GM23338 (cell line): ENCODE measurements around the gene TMEM114. TPM values are rescaled to one million over a fixed set of nuclear protein-coding genes. Genes with fewer than 3 reads are reported as not detected.

Source experiments
- ATAC-seq: fragments of 200-7000 bp; cut with Tn5 transposase; 3 replicates; pipeline ENCODE4 v1.9.1; 2020
- DNase-seq: peaks from one replicate; pipeline ENCODE4 v3.0.0-alpha.2; 2015; ENCODE audit warnings: low spot score
- H2AFZ ChIP-seq: fragments of 200-600 bp; sonication (generic); 2 replicates; pipeline ENCODE4 v1.8.0; 2016; ENCODE audit warnings: antibody characterized with exemption, mild to moderate bottlenecking, moderate library complexity
- H3F3A ChIP-seq: fragments of 200-600 bp; sonication (generic); replicated peaks from 2 replicates; pipeline ENCODE4 v1.8.0; 2017; ENCODE audit warnings: antibody characterized with exemption, mixed run types, low read depth
- H3K27ac ChIP-seq: fragments of 200-600 bp; sonication (generic); 2 replicates; pipeline ENCODE4 v1.6.1; 2016; ENCODE audit warnings: low read depth
- H3K27me3 ChIP-seq: fragments of 200-600 bp; sonication (generic); 2 replicates; pipeline ENCODE4 v1.8.0; 2016; ENCODE audit warnings: mild to moderate bottlenecking, mixed run types, moderate library complexity; ENCODE audit not compliant: insufficient read depth
- H3K36me3 ChIP-seq: fragments of 200-600 bp; sonication (generic); 2 replicates; pipeline ENCODE4 v1.8.0; 2016; ENCODE audit warnings: mild to moderate bottlenecking; ENCODE audit not compliant: insufficient read depth
- H3K4me1 ChIP-seq: fragments of 200-600 bp; sonication (generic); 2 replicates; pipeline ENCODE4 v1.8.0; 2016; ENCODE audit warnings: mild to moderate bottlenecking, moderate library complexity; ENCODE audit not compliant: insufficient read depth
- H3K4me2 ChIP-seq: fragments of 200-600 bp; sonication (generic); 2 replicates; pipeline ENCODE4 v1.7.1; 2017; ENCODE audit warnings: mixed run types
- H3K4me3 ChIP-seq: fragments of 200-600 bp; sonication (generic); 2 replicates; pipeline ENCODE4 v1.6.1; 2016; ENCODE audit warnings: mixed run types
- H3K79me2 ChIP-seq: fragments of 200-600 bp; sonication (generic); replicated peaks from 2 replicates; pipeline ENCODE4 v1.8.0; 2017; ENCODE audit warnings: mild to moderate bottlenecking; ENCODE audit not compliant: insufficient read depth
- H3K9me2 ChIP-seq: fragments of 200-600 bp; sonication (generic); 2 replicates; pipeline ENCODE4 v1.8.0; 2017; ENCODE audit not compliant: insufficient read depth
- H4K20me1 ChIP-seq: fragments of 200-600 bp; sonication (generic); replicated peaks from 2 replicates; pipeline ENCODE4 v1.8.0; 2017; ENCODE audit warnings: mild to moderate bottlenecking; ENCODE audit not compliant: insufficient read depth
- H3K27ac Mint-ChIP-seq: 2 replicates; pipeline ENCODE4 v1.8.0; 2020; ENCODE audit warnings: inconsistent platforms, mild to moderate bottlenecking, moderate library complexity, mixed read lengths
- H3K27me3 Mint-ChIP-seq: 3 replicates; pipeline ENCODE4 v1.8.0; 2022; ENCODE audit warnings: low read depth, mild to moderate bottlenecking, moderate library complexity, mixed read lengths, inconsistent platforms; ENCODE audit not compliant: insufficient read depth, poor library complexity
- H3K36me3 Mint-ChIP-seq: 3 replicates; pipeline ENCODE4 v1.8.0; 2021; ENCODE audit warnings: low read depth, mild to moderate bottlenecking, inconsistent platforms, moderate library complexity, mixed read lengths
- H3K4me1 Mint-ChIP-seq: 3 replicates; pipeline ENCODE4 v1.8.0; 2020; ENCODE audit warnings: mild to moderate bottlenecking, inconsistent platforms, mixed read lengths
- H3K4me3 Mint-ChIP-seq: 3 replicates; pipeline ENCODE4 v1.8.0; 2021; ENCODE audit warnings: moderate library complexity, mild to moderate bottlenecking, inconsistent platforms, mixed read lengths
- H3K9me3 Mint-ChIP-seq: 3 replicates; pipeline ENCODE4 v1.8.0; 2020; ENCODE audit warnings: moderate library complexity, mild to moderate bottlenecking, inconsistent platforms, mixed read lengths
- CREB1 ChIP-seq: fragments of 250-450 bp; sonication (Bioruptor Pico); IDR thresholded peaks from 2 replicates; pipeline ENCODE4 v1.5.0; 2020; ENCODE audit warnings: low read depth, mild to moderate bottlenecking, moderate library complexity
- EZH2 ChIP-seq: fragments of 200-600 bp; sonication (generic); IDR thresholded peaks from one replicate; pipeline ENCODE4 v1.8.0; 2017; ENCODE audit warnings: antibody characterized with exemption, mild to moderate bottlenecking, low read depth; ENCODE audit not compliant: unreplicated experiment
- EZH2phosphoT487 ChIP-seq: fragments of 200-600 bp; sonication (generic); IDR thresholded peaks from one replicate; pipeline ENCODE4 v1.8.1; 2018; ENCODE audit warnings: antibody characterized with exemption; ENCODE audit not compliant: unreplicated experiment
- JUNB ChIP-seq: IDR thresholded peaks from one replicate; pipeline ENCODE4 v1.6.1; 2016; ENCODE audit warnings: antibody characterized with exemption; ENCODE audit not compliant: unreplicated experiment
- ZNF114 ChIP-seq: fragments of 250-450 bp; sonication (Bioruptor Pico); IDR thresholded peaks from 2 replicates; pipeline ENCODE4 v1.5.0; 2020; ENCODE audit warnings: mild to moderate bottlenecking, moderate library complexity
- polyA plus RNA-seq: library from polyadenylated mRNA; unstranded; fragments of >200 nt; fragmentation: Nextera tagmentation; extraction: Ambion mirVana; gene quantifications from 2 replicates; pipeline ENCODE4 v1.2.1, GENCODE V29; 2016
- total RNA-seq: library from RNA; depleted of rRNA; stranded (reverse); fragments of >200 nt; shearing (Covaris generic); gene quantifications from 2 replicates; pipeline ENCODE4 v1.2.3, GENCODE V29; 2014
- TF ChIP-seq, protein P1 (sequence below): IDR thresholded peaks from one replicate; pipeline ENCODE4 v1.6.1; 2018; ENCODE audit warnings: antibody characterized with exemption; ENCODE audit not compliant: unreplicated experiment

TMEM114 gene
- total and polyA plus RNA-seq, 2 experiments from 2014 or later = 0.47 to 0.52 TPM

DNA sequence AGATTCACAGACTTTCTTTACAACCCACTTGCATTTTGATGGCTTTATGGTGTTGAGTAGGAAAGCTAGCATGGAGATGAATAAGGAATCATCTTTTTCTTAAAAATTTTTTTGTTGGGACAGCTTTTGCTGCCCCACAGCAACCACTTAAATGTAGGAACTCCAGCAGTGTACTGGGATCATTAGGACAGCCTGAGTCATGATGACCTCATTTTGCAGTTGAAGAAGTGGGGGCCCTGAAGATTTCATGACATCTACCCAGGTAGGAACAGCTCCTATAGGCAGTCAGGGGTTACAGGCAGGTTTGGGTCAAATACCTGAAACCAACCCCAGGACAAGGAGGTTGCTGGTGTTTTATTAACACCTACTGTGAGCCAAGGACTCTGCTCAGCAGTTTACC lies 33.3 kb upstream of the TMEM114 start:
- H3K9me3 Mint-ChIP-seq = peaks cover 4% of the 10 kb centered on the region; the same call in 1 of the 3 replicates
- H3K36me3 Mint-ChIP-seq = peaks cover 43% of the 10 kb centered on the region
- H3K4me3 Mint-ChIP-seq = peak overlapping the region; percentile 40; the same call in 1 of the 3 replicates
- Histone ChIP-seq H3K4me3 (no peak overlapping the region), H3K9me2 (no peaks in the 10 kb centered on the region), H3K27ac (no peak overlapping the region), H3K4me2 (0 out of 2 replicates have a peak overlapping the region, but pooled peaks have one; percentile 93), H3K4me1 (peaks cover 7% of the 10 kb centered on the region; the same call in 1 of the 2 replicates), H3K27me3 (no peaks in the 10 kb centered on the region), H4K20me1 (peaks cover 14% of the 10 kb centered on the region; the same call in 1 of the 2 replicates), H3K36me3 (peaks cover 23% of the 10 kb centered on the region), H3F3A (no peaks in the 10 kb centered on the region), H2AFZ (no peak overlapping the region), H3K79me2 (peaks cover 40% of the 10 kb centered on the region)
- no peak overlapping the region for H3K27ac Mint-ChIP-seq
- H3K27me3 Mint-ChIP-seq = peaks cover 5% of the 10 kb centered on the region
- ATAC-seq (no peak), DNase-seq (no peak)
- H3K4me1 Mint-ChIP-seq = peaks cover 2% of the 10 kb centered on the region; the same call in 1 of the 3 replicates
- no peak for TF ChIP-seq EZH2phosphoT487

DNA sequence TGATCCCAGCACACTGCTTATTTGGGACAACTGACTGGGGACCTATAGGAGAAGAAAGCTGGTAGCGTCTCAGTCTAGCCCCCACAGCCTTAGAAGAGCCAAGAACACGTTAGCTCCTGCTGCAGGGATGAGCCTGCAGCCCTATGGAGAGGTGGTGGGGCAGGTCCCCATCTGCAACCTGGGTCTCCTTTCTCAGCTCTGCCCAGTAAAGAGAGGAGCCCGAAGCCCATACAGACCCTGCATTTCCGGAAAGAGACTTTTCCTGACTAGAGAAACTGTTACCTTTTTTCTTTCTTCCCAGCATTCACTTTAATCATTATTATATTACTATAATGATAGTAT lies 32.0 kb upstream of the TMEM114 start:
- no peak for TF ChIP-seq EZH2phosphoT487
- TF ChIP-seq JUNB = no peak
- TF ChIP-seq EZH2 = no peak
- TF ChIP-seq, protein P1, sequence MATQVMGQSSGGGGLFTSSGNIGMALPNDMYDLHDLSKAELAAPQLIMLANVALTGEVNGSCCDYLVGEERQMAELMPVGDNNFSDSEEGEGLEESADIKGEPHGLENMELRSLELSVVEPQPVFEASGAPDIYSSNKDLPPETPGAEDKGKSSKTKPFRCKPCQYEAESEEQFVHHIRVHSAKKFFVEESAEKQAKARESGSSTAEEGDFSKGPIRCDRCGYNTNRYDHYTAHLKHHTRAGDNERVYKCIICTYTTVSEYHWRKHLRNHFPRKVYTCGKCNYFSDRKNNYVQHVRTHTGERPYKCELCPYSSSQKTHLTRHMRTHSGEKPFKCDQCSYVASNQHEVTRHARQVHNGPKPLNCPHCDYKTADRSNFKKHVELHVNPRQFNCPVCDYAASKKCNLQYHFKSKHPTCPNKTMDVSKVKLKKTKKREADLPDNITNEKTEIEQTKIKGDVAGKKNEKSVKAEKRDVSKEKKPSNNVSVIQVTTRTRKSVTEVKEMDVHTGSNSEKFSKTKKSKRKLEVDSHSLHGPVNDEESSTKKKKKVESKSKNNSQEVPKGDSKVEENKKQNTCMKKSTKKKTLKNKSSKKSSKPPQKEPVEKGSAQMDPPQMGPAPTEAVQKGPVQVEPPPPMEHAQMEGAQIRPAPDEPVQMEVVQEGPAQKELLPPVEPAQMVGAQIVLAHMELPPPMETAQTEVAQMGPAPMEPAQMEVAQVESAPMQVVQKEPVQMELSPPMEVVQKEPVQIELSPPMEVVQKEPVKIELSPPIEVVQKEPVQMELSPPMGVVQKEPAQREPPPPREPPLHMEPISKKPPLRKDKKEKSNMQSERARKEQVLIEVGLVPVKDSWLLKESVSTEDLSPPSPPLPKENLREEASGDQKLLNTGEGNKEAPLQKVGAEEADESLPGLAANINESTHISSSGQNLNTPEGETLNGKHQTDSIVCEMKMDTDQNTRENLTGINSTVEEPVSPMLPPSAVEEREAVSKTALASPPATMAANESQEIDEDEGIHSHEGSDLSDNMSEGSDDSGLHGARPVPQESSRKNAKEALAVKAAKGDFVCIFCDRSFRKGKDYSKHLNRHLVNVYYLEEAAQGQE = no peak
- no peak for TF ChIP-seq ZNF114
- no peak for TF ChIP-seq CREB1
- Mint-ChIP-seq H3K9me3 (peaks cover 4% of the 10 kb centered on the region; the same call in 1 of the 3 replicates), H3K4me3 (peak overlapping the region; percentile 96), H3K27me3 (peaks cover 8% of the 10 kb centered on the region), H3K27ac (peak overlapping the region; percentile 95), H3K36me3 (peaks cover 30% of the 10 kb centered on the region), H3K4me1 (peaks cover 2% of the 10 kb centered on the region; the same call in 1 of the 3 replicates)
- Histone ChIP-seq H3F3A (no peaks in the 10 kb centered on the region), H3K79me2 (peaks cover 35% of the 10 kb centered on the region), H3K27ac (peak overlapping the region; percentile 97), H3K4me3 (peak overlapping the region; percentile 100), H3K9me2 (no peaks in the 10 kb centered on the region), H3K36me3 (peaks cover 14% of the 10 kb centered on the region; the same call in 1 of the 2 replicates), H4K20me1 (peaks cover 8% of the 10 kb centered on the region; the same call in 1 of the 2 replicates), H3K4me1 (peaks cover 7% of the 10 kb centered on the region; the same call in 1 of the 2 replicates), H2AFZ (peak overlapping the region; percentile 96; the same call in 1 of the 2 replicates), H3K27me3 (no peaks in the 10 kb centered on the region), H3K4me2 (peak overlapping the region; percentile 93)
- DNase-seq = no peak
- peak; percentile 64 for ATAC-seq
